Adrenal gland (tissue), 5 donors: ENCODE results near the gene KIT.

Experiments used
- CTCF ChIP-seq, 6 experiments: fragments of 450-650 bp in 4 of 6; fragments of 200-600 bp in 2 of 6; sonication (generic) in 1 of 6; IDR thresholded peaks; 1 replicate in 5 of 6; 2 replicates in 1 of 6; pipeline versions ENCODE4 v1.5.1 to v1.8.0; 2016 to 2021; ENCODE audit warnings: antibody characterized with exemption in 6 of 6, mild to moderate bottlenecking in 2 of 6, moderate library complexity in 1 of 6
- POLR2A ChIP-seq, 2 donors: fragments of 450-650 bp; IDR thresholded peaks; one replicate each; pipeline ENCODE4 v1.6.1; 2017; ENCODE audit warnings: antibody characterized with exemption in 2 of 2, mild to moderate bottlenecking in 2 of 2, moderate library complexity in 1 of 2
- donor health status: DM: no; HTN: no; CAD: no.

DNA sequence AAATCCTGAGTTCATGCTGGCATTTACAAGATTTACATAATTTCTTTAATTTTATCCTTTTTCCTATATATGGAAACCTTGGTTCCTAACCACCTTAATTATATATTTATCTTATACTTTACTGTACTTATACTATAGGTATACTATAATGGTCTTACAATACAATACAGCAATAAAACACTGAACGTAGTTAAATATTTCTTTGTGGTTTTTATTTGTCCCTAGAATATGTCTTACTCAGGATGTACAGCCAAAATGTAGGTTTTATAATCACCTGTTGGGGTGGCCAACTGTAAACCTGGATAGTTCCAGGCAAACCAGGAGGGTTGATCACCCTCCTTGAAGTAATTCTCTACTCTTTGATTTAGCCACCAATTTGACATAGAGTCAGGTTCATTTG is 48.4 kb upstream of the KIT start:
- TF ChIP-seq CTCF (IDR thresholded peaks at IDR 0.05), result no peak
- no peak for TF ChIP-seq POLR2A (IDR thresholded peaks at IDR 0.05)
